GM10248 (cell line): Measurements from ENCODE around the gene SSU72.
"Not testable (repeated sequence)": the region's sequence is repeated elsewhere in the genome, so short reads cannot be mapped to it uniquely, and the experiment has no call there.

Experiments used
- CTCF ChIA-PET: fragments of 300-600 bp; sonication (Branson Sonifier 250); formaldehyde crosslinking; extraction: SDS; loops from one replicate; lab custom pipeline; 2021; ENCODE audit warnings: antibody characterized with exemption; lab: Yijun Ruan, JAX
- POLR2A ChIA-PET: fragments of 350-650 bp; sonication (Branson Sonifier 250); formaldehyde crosslinking; extraction: SDS; loops from one replicate; lab custom pipeline; 2020; ENCODE audit warnings: antibody characterized with exemption; lab: Yijun Ruan, JAX
- DNase-seq: peaks from one replicate; pipeline ENCODE4 v3.0.0; 2012; ENCODE audit errors: extremely low spot score
- TF ChIP-seq, protein P1 (sequence below): IDR thresholded peaks from 2 replicates; pipeline ENCODE4 v1.5.1; 2012; ENCODE audit warnings: mild to moderate bottlenecking, low read depth; ENCODE audit errors: extremely low read depth, missing control alignments, control extremely low read depth

SSU72 gene

DNA sequence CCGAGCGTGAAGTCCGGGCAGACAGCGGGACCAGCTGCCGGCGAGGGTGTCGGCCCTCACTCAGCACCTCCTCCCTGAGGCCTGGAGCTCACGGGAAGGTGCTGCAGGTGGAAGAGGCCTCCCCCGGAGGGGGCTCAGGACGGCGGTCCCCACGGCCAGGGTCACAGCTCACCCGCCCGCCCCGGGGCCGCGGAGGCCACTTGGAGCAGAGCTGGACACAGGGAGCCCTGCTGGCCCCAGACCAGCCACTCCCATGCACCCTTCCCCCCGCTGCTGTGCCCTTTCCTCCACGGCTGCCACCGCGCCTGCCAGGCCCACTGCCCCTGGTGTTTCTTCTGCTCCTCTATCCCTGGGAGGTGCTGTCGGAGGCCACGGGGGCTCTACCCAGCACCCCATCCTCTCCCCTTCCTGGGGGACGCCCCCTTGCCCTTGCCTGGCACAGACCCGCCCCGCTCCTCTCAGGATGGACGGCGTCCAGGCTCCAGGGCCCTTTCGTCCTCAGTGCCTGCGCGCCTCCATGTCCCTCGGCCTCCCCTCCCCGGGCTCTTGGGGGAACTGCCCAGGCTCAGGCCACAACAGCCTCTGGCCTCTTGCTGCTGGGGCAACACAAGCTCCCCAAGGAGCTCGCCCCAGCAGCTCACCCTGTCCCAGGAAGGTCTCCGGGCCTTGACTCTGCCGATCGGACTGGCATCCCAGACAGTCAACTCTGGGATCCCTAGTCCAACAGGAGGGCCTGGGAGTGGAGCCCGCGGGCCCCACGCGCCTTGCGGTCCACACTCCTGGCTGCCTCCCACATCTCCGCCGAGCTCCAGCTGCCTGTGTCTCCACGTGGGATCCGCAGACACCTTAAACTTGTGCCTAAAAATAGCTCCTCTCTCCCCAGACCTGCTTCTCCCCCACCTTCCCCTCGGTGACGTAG is 38.4 kb downstream of the SSU72 start:
- POLR2A ChIA-PET = no interaction called here
- DNase-seq = no peak
- CTCF ChIA-PET = interaction anchor here (1.2 kb wide), 1 partner anchor 370 kb away, joined by 3 read pairs; no protein-coding TSS in a partner anchor

GRCh38 chr1:1535201-1536018 is 39.3 kb downstream of the SSU72 start:
- TF ChIP-seq, protein P1, sequence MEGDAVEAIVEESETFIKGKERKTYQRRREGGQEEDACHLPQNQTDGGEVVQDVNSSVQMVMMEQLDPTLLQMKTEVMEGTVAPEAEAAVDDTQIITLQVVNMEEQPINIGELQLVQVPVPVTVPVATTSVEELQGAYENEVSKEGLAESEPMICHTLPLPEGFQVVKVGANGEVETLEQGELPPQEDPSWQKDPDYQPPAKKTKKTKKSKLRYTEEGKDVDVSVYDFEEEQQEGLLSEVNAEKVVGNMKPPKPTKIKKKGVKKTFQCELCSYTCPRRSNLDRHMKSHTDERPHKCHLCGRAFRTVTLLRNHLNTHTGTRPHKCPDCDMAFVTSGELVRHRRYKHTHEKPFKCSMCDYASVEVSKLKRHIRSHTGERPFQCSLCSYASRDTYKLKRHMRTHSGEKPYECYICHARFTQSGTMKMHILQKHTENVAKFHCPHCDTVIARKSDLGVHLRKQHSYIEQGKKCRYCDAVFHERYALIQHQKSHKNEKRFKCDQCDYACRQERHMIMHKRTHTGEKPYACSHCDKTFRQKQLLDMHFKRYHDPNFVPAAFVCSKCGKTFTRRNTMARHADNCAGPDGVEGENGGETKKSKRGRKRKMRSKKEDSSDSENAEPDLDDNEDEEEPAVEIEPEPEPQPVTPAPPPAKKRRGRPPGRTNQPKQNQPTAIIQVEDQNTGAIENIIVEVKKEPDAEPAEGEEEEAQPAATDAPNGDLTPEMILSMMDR = no peak
- ChIA-PET POLR2A (no interaction called here), CTCF (no interaction called here)
- DNase-seq = no peak

More for the DNA sequence above, 38.4 kb downstream of the SSU72 start:
- TF ChIP-seq, protein P1 = no peak

GRCh38 chr1:1534401-1535154 is 40.1 kb downstream of the SSU72 start:
- DNase-seq = no peak
- CTCF ChIA-PET = no interaction called here
- POLR2A ChIA-PET = no interaction called here

DNA sequence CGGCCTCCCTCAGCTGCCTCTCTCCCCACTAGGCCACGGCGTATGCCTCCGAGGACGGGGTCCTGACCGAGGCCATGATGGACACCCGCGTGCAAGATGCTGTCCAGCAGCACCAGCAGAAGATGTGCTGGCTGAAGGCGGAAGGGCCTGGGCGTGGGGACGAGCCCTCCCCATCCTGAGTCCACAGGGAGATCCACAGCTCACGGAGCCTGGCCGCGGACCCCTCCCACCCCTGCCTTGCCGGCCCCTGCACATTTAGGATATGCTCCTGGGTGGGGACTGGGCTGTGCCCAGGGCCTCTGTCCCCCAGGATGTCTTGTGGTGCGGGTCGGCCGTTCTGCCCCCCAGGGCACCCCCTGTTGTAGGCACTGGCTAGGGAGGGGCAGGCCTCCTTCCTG is 40.8 kb downstream of the SSU72 start:
- POLR2A ChIA-PET, DNase-seq, CTCF ChIA-PET: not testable (repeated sequence)

More at GRCh38 chr1:1534401-1535154, 40.1 kb downstream of the SSU72 start:
- TF ChIP-seq, protein P1 = no peak

- POLR2A ChIA-PET, CTCF ChIA-PET, DNase-seq: not testable (repeated sequence)
These were observed 41.3 kb downstream of the SSU72 start for GRCh38 chr1:1533176-1533893.

- TF ChIP-seq, protein P1 = no peak
- ChIA-PET POLR2A (no interaction called here), CTCF (no interaction called here)
- DNase-seq = no peak
These were observed 42.7 kb downstream of the SSU72 start for GRCh38 chr1:1531947-1532346.
